Measurements from ENCODE around the gene LGALS13. TPM values are rescaled to one million over a fixed set of nuclear protein-coding genes. Genes with fewer than 3 reads are reported as not detected.

LGALS13 gene
- polyA plus RNA-seq, 2 of the 4 experiments (the other 2 are of a cell fraction), result not detected

GRCh38 chr19:39555883-39556282, 46.4 kb upstream of the LGALS13 start:
- DNase-seq (ENCODE audit: low read depth in 1 of 2, low spot score in 1 of 2), result no peak
- no peak overlapping the region for H3K27ac ChIP-seq
- WGBS (ENCODE audit: missing lambda C conversion rate), result 16% methylated on average over 1 of the region's 1 CpG
- H3K9me3 ChIP-seq, result no peaks in the 10 kb centered on the region
- no peaks in the 10 kb centered on the region for H3K4me1 ChIP-seq
- CTCF ChIA-PET, result interaction anchor here (1.0 to 25.5 kb wide), 3 partner anchors 10 to 119 kb away, joined by 4 to 585 read pairs (median 17); partner anchors contain the start of gene EID2B
- FAIRE-seq, result no peak
- H3K4me2 ChIP-seq, result no peak overlapping the region
- no peak overlapping the region for H3K4me3 ChIP-seq
- TF ChIP-seq SMC3 (IDR thresholded peaks at IDR 0.05), result no peak
- TF ChIP-seq HEYL (CRISPR knock-in tag; IDR thresholded peaks at IDR 0.05), result no peak
- TF ChIP-seq REST (IDR thresholded peaks at IDR 0.05), result no peak
- TF ChIP-seq HMGXB4 (CRISPR knock-in tag; IDR thresholded peaks at IDR 0.05; ENCODE audit: borderline replicate concordance), result no peak
- no peak for TF ChIP-seq KDM1A (IDR thresholded peaks at IDR 0.05; ENCODE audit: low read depth)
- no peak for ATAC-seq
- POLR2A ChIA-PET, result no interaction called here

- TF ChIP-seq SMC3 (IDR thresholded peaks at IDR 0.05) (no peak), CBX2 (IDR thresholded peaks at IDR 0.05; ENCODE audit: borderline replicate concordance, low read depth) (no peak), MAFK (IDR thresholded peaks at IDR 0.05; ENCODE audit: partially characterized antibody) (no peak), POLR2AphosphoS2 (conservative IDR thresholded peaks at IDR 0.05; ENCODE audit: low read length) (no peak), E2F6 (IDR thresholded peaks at IDR 0.05; ENCODE audit: borderline replicate concordance, low read depth) (no peak), NR3C1 (IDR thresholded peaks at IDR 0.05) (no peak), JUNB (IDR thresholded peaks at IDR 0.05) (no peak), HOXB13 (CRISPR knock-in tag; IDR thresholded peaks at IDR 0.05; ENCODE audit: low read depth) (no peak), TP53 (CRISPR knock-in tag; IDR thresholded peaks at IDR 0.05) (no peak), HES2 (IDR thresholded peaks at IDR 0.05) (no peak), JUN (IDR thresholded peaks at IDR 0.05) (no peak), EHF (CRISPR knock-in tag; IDR thresholded peaks at IDR 0.05) (no peak), ZSCAN20 (CRISPR knock-in tag; IDR thresholded peaks at IDR 0.05) (no peak), BHLHE40 (IDR thresholded peaks at IDR 0.05; ENCODE audit: low read depth, low read length) (no peak), POLR2A (IDR thresholded peaks at IDR 0.05; ENCODE audit: low read length) (no peak)
- ChIA-PET POLR2A (no interaction called here), CTCF (interaction anchor here (25.5 kb wide), 1 partner anchor 117 kb away, joined by 585 read pairs; no protein-coding TSS in a partner anchor)
- FAIRE-seq (peak; percentile 94), DNase-seq (ENCODE audit: low read depth in 1 of 2, low spot score in 1 of 2) (no peak), ATAC-seq (peak in 1 of 2 experiments; percentile 52; a peak in 3 of 6 replicates)
- H3K4me3 ChIP-seq, result no peak overlapping the region
- no peaks in the 10 kb centered on the region for H3K9me3 ChIP-seq
- 56% methylated on average over 5 of the region's 5 CpGs for WGBS (ENCODE audit: missing lambda C conversion rate)
- H3K4me2 ChIP-seq, result peak overlapping the region; percentile 20; the same call in 2 of the 3 replicates
- H3K4me1 ChIP-seq, result no peaks in the 10 kb centered on the region
- H3K27ac ChIP-seq, result no peak overlapping the region
Measured at GRCh38 chr19:39557811-39558623, 44.3 kb upstream of the LGALS13 start.
